GM03348 (cell line): ENCODE measurements around the gene KCTD16.
A peak's percentile ranks its signal among the peaks of the same experiment; 100 is the strongest.

Source experiments
- DNase-seq: peaks from one replicate; pipeline ENCODE4 v3.0.0; 2012; ENCODE audit warnings: low spot score

Gene KCTD16

DNA sequence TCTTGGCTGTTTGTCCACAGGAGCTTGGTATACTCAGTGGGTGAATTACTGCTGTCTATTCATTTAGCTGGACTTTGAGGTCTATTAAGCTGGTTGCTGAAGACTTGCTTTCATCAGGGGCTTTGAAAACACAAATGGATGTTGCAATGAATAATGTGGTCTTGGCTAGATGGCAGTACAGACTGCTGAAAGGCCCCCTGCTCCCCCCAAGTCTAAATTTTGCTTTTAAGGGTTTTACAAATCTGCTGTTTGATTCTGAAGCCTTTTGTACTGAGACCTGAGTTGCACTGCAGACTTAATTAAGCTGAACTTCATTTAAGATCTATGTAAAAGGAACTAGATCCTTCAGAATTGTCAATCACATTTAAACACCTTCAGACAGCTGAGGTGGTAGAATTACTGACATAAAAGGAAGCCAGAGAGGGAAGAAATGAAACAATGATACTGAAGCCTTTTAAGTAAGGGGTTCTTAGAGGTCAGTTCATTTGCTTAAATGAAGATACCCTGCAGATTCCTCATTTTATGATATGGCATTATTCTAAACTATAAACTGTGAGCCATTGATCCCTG is 37.3 kb downstream of the KCTD16 start:
- no peak for DNase-seq

DNA sequence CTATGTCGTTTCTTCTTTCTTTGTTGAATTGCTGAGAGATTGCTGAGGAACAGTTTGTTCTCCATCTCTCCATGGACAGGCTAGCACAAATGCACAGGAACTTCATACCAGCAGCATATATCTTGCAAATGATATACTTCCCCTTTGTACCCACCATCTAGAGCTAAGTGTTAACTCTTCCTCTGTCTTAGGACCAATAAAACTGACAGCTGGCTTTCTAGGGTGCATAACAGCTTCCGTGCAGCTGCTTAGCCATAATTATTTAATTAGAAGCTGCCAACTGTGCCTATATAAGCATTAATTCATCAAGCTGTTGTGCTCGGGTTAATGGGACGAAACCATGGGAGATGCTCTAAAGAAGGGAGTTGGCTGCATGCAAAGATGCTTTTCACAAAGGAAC is 38.7 kb downstream of the KCTD16 start:
- no peak for DNase-seq

DNA sequence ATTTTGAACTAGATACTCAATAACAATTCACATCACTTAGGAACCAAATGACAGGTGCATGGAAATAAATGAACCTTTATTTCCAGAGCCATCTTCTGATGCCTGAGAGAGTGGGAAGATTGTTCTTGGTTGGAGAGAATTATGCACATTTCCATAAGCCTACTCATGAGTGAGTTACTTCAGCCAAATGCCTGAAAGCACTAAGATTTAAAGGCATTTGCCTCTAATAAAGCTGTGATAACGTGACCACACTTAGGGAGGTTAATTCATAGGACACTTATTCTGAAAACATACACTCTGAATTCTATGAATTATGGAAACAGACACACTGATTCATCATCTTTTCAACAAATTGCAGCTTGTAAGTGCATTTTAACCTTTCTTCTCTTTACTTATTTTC is 40.0 kb downstream of the KCTD16 start:
- DNase-seq, result no peak

DNA sequence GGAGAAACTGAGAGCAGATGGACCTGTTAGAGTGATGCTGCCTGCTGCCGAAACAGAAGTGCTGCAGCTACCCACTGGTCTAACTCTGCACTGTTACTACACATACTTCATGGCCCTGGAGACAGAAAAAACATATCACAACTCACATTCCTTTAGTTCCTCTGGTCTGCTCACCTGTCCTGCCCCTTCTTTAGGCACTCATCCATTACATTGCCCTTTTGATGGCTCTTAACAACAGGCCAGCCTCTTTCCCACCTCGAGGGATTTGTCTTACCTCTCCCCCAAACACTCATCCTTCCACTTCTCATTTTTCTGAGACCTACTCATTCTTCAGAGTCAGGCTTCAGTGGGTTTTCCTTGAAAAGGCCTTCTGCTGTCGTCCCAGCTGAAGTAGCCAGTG is 49.2 kb downstream of the KCTD16 start:
- no peak for DNase-seq

DNA sequence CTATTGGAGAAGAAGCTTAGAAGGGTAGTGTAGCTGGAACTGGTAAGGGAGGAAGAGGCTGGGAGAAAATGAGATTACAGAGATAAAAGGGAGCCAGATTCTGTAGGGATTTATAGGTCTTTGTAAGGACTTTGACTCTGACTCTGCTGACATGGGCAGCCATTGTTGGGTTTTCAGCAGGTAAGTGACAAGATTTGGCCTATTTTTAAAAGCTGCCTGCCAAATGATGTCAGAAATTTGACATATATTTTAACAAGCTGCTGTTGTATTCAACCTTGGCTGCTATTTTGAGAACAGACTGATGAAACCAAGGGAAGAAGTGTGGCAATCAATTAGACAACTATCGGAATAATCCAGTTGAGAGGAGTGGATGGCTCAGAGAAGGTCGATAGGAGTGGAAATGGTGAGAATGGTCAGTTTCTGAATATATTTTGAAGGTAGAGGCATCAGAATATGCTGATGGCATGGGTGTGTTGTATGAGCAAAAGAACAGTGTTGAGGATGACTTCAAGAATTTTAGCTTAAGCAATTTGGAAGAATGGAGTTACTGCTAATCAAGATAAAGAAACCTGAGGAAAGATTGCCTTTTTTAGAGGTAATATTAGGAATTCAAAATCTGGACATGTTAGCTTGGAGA is 56.8 kb downstream of the KCTD16 start:
- DNase-seq, result no peak

DNA sequence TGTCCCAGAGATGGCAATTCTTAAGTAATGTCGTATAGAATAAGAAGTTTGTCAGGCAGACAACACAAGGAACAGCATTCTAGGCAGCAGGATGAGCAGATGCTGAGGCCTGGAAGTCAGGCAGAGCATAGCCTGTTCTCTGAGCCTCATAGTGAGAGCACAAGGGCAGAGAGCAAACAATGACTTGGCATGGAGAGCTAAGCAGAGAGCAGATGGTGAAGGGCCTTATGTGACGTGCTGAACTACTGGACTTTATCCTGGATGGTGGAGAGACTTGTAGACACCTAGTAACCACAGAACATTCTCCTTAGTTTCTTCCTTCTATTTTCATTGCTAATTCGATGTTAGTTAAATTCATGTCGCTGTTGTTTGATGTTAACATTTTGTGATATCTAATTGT is 60.1 kb downstream of the KCTD16 start:
- no peak for DNase-seq

DNA sequence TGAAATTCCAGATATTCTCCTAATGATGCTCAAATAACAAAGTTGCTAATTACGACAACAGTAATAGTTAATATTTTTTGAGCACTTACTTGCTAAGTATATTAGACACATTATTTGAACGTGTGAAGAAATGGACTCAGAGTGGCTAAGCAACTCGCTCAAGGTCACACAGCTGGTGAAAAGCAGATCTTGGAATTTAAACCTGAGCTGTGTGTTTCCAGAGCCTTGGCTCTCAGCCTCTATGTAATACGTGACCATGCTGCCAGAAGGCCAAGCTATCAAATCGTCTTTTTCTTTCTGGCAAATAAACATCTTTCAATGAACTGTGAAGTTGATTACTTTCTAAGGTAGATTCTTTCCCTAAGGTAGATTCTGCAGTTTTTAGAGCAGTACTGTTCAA is 61.6 kb downstream of the KCTD16 start:
- no peak for DNase-seq

DNA sequence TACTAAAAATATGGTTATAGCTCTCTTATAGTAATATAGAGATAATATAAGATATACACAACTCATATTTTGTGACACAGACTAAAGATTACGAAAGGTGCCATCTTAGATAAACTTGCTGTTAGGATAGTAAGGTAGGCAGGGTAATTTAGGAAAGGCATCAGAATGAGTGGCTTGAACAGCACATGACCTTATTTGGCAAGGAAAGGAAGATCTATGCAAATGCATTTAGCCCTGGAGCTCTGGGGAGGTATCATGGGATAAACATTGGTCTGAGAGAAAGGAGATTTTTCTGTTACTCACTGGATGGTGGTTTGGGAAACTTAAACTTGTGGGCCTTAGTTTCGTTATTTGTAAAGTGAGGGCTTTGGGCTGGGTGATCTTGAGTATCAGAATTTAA is 65.8 kb downstream of the KCTD16 start:
- no peak for DNase-seq

DNA sequence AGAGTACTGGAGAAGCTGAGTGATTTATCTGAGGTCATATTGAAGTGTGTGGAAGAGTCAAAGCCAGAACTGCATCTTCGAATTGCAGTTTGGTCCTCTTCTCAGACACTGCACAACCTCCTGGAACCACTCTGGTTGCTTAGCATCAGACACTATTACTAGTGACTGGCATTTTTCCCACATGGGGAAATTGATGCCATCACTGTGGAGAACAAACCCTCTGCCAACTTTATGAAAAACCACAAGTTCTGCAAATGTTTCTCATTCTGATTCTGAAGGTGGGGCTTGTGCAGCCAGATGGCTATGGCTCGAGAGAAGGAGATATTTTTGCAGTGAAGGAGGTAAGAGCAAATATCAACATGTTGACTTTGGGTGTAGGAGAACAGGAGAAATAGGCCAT is 67.2 kb downstream of the KCTD16 start:
- DNase-seq, result no peak

DNA sequence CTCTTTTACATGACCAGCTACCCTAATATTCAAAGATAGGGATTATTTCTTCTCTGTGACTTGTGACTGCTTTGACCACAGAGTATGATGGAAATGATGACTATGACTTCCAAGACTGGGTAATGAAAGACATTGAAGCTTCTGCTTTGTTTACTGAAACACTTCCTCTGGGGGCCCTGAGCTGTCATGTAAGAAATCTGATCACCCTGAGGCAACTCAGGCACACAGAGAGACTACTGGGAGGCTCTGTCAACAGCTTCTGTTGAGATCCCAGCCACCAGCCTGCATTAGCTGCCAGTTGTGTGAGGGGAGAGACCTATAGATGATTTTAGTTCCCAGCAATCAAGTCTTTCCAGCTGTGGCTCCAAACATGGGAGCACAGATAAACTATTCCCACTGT is 76.5 kb downstream of the KCTD16 start:
- no peak for DNase-seq

DNA sequence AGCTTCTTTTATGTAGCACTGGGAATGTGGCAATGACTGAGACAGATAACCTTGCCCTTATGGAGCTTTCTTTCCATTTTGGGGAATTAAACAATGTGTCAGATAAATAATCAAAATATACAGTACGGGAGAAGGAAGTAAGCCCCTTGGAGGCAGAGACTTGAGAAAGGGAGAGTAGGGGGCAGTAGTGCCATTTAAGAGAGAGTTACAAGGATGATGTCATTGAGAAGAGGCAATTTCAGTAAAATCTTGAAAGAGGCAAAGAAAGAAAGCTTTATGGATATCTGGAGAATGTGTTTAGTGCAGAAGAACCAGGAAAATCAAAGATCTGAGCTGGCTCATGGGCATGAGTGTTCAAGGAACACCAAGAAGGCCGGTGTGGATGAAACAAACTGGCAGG is 77.3 kb downstream of the KCTD16 start:
- no peak for DNase-seq

DNA sequence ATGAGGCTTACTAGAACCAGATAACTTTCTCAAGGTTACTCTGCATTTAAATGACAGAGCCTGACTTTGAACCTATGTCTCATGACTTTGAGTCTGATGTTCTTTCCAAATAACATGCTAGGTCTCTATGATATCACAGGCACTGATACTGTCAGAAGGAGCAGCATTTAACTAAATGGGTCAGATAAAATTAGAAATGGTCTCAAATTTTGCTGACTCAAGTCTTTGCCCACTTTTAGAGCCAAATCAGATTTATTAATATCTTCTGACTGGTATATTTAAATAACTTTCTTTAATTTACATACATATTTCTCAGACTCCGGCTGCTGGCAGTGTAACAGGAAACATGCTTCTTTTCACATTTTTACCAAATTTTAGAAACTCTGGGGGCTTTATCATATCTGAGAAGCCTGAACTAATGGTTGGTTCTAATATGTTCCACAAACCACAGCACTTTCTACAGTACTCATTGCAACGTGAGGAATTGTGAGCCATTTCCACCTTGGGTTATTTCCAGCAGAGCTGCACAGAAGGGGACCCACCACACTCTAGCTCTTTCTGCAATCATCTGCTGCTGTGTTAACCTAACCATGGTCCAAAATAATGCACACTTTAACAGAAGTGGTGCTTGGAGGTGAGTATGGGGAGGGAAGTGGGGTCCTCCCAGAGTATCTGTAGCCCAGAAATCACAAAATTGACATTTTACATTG is 79.2 kb downstream of the KCTD16 start:
- DNase-seq, result no peak

DNA sequence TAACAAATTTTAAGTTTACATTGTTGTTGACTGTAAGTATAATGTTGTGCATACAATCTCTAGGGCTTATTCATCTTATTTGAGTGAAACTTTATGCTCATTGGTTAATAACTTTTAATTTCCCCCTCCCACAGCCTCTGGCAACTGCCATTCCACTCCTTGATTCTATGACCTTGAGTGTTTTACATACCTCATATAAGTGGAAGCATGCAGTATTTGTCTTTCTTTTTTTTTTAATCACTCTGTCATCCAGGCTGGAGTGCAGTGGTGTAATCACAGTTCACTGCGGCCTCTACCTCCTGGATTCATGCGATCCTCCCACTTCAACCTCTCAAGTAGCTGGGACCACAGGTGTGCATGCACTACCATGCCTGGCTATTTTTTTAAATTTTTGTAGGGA is 83.9 kb downstream of the KCTD16 start:
- no peak for DNase-seq

DNA sequence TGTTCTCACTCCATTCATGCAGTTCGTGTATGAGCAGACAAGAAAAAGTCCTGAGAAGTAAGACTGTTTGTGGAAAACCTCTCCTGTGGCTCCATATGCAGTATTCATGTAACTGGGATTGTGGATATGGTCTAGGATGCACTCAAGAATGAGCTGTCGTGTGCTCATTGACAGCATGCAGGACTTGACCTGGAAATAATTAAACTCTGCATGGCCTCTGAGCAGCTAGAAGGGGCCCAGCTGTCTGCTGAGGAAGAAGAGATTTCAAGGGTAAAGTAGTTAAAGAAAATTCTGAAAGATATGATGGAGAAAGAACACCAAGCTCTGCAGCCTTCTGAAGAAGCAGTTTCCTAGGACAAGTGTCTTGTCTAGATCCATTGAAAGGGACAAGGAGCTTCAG is 89.4 kb downstream of the KCTD16 start:
- DNase-seq, result no peak

DNA sequence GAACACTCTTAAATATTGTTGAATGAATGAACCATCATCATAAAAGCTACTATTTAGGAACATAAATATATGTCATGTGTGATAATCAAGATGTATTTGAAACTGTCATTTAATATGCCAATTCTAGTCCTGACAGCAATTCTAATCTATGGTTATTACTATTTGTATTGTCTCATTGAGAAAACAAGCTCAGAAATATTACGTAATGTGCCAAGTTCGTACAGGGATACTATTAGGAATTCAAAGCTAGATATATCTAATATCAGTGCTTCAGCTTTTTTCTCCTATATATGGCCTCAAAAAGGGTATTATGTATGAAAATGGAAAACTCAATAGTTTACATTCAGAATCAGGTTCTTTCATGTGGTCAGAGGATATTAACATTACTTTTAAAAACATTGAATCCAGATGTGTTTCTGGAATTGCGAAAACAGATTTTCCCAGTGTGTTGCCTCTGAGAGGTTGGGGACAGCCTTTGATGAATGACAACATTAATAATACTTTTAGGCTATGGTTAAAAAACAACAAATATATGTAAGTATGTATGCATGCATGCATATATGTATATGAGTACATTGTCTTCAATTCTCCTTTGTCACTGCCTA is 95.1 kb downstream of the KCTD16 start:
- DNase-seq, result no peak

DNA sequence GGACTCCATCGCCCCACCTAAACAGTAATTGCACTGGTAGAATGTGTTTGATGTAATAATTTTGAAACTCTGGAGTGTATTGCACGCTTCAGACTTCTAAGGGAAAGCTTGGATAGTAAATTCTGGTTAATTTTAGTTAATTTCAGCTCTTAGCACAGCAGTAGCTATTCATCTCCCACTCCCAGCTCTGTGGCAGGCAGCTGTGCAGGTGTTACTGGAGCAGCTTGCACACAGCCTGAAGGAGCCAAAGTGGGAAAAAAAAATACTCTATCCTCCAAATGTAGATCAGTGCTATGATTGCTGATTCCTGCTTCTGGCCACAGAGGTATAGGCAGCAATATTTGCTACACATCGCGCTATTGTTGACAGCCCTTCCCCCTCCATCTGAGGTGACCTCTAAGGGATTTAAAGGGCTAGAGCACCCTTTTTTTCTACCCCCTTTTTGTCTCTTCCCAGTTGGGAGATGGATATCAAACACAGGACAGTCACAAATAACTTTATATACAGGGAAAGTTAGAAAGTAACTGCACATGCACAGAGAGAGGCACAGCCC is 97.4 kb downstream of the KCTD16 start:
- DNase-seq, result no peak

DNA sequence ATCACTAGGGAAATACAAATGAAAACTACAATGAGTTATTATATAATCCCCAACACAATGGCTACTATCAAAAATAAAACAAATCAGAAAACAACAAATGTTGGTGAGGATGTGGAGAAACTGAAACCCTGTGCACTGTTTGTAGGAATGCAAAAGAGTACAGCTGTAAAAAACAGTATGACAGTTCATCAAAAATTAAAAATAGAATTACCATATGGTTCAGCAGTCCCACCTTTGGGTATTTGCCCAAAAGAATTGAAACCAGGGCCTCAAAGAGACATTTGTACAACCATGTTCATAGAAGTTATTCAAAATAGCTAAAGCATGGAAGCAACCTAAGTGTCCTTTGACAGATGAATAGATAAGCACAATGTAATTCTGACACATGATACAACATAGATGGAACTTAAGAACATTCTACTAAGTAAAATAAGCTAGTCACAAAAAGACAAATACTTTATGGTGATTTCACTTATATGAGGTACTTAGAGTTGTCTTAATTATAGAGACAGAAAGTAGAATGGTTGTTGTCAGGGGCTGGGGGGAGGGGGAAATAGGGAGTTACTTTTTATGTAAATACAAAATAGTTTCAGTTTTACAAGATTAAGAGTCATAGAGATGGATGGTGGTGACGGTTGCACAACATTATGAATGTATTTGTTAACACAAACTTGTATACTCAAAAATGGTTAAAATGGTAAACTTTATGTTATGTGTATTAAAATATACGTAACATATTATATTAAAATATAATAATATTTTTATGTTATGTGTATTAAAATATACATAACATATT is 102.8 kb downstream of the KCTD16 start:
- DNase-seq, result no peak

DNA sequence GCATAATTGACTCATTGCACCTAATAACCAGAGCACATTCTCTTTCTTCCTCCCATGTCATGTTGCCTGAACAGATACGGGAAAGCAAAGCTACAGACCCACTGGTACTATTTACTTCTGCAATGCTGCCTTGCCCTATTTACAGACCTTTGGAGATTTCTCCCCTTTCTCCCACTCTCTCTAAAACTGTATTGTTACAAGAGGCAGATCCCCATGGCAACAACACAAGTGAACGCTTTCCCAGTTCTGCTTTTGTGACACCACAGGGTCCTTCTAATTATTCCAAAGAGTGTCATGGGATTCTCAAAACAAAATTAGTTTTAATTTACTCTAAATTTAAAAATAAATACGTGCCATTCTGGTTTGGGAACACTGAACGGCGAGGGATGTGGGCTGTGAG is 104.7 kb downstream of the KCTD16 start:
- DNase-seq, result no peak

DNA sequence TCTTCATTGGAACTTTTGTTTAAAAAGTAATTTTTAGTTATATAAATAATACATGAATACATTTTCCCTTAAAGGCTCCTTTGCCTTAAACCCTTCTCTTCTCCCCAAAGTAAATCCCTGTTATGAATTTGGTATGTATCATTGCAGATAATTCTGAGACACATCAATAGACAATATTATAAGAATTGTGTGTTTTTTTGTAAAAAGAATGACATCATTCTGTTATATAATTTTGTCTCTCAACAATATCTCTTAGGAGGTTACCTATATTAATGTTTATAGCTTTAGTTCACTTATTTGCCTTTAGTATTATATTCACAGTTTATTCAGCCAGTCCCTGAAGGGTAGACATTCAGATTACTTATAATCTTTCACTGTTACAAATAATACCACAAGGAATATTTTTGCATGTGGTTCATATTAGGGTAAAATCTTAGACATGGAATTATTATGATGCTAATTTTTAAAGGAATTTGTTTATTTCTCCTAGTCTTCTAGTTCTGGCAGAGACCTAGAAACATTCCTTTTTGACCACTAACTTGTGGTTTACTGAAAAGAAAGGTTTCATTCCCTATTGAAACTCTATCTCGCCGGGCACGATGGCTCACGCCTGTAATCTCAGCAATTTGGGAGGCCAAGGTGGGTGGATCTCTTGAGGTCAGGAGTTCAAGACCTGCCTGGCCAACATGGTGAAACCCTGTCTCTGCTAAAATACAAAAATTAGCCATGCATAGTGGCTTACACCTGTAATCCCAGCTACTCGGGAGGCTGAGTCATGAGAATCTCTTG is 105.6 kb downstream of the KCTD16 start:
- DNase-seq, result peak; percentile 19

DNA sequence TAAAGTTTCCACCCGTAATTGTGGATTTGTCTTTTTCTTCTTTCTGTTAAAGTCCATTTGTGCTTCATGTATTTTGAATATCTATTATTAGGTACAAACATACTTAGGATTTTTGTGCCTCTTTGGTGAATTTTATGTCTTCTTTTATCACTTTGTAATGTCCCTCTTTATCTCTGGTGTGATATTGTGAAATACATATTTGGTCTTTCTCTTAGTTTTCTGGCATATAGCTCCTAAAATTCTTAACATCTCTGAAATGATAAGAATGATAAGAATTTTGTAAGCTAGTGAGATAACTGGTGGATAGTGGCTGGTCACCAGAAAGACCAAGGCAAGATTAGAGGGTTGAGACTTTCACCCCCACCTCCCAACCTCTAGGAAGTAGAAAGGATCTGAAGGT is 111.1 kb downstream of the KCTD16 start:
- DNase-seq, result no peak

DNA sequence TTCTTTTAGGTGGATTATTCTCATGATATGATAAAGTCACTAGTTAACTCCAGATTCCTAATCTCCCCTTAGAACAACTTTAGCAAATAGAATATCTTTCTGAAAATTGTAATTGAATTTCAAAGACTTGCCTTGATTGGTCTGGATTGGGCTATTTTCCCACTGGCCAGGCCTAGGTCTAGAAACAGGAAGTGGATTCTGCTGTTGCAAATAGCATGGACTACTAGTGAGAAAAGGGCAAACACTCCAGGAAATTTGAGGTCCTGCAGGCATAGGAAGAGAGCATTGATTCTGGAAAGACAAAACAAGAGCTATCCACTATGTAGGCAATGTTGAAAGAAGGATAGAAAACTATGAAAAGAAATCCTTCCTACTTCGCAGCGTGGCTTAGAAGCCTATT is 113.4 kb downstream of the KCTD16 start:
- DNase-seq, result no peak
